Esophagus squamous epithelium (tissue), 5 donors: ENCODE measurements around the gene NRXN2. TPM values are rescaled to one million over a fixed set of nuclear protein-coding genes. Genes with fewer than 3 reads are reported as not detected.
"Not testable (repeated sequence)": the region's sequence is repeated elsewhere in the genome, so short reads cannot be mapped to it uniquely, and the experiment has no call there.

ENCODE experiments used
- DNase-seq: peaks from one replicate; lab custom pipeline; 2025; lab: John Stamatoyannopoulos, UW
- H3K27ac ChIP-seq, 4 donors: fragments of 200-600 bp; sonication (generic); one replicate each; pipeline ENCODE4 v1.5.1; 2016 to 2019; ENCODE audit warnings: mild to moderate bottlenecking in 1 of 4
- H3K27me3 ChIP-seq, 4 donors: fragments of 200-600 bp; sonication (generic); 1 replicate in 3 of 4; 2 replicates in 1 of 4; pipeline versions ENCODE4 v1.5.1 to v1.6.0; 2017 to 2021; ENCODE audit warnings: antibody characterized with exemption in 1 of 4
- H3K36me3 ChIP-seq, 3 donors: fragments of 200-600 bp; sonication (generic); one replicate each; pipeline ENCODE4 v1.5.1; 2016 to 2019
- H3K4me1 ChIP-seq, 3 donors: fragments of 200-600 bp; sonication (generic); one replicate each; pipeline ENCODE4 v1.5.1; 2017 to 2019
- H3K4me3 ChIP-seq, 4 donors: fragments of 200-600 bp; sonication (generic); 1 replicate in 3 of 4; 2 replicates in 1 of 4; pipeline ENCODE4 v1.5.1; 2016 to 2019; ENCODE audit warnings: mild to moderate bottlenecking in 2 of 4, moderate library complexity in 1 of 4
- H3K9me3 ChIP-seq, 3 donors: fragments of 200-600 bp; sonication (generic); one replicate each; pipeline ENCODE4 v1.5.1; 2016 to 2019
- POLR2A ChIP-seq, 4 donors: fragments of 450-650 bp; IDR thresholded peaks; one replicate each; pipeline ENCODE4 v1.6.1; 2017; ENCODE audit warnings: antibody characterized with exemption in 4 of 4, mild to moderate bottlenecking in 4 of 4, moderate library complexity in 3 of 4
- WGBS, 2 donors: methylation state at CpG; one replicate each; pipeline ENCODE4 v1.1.5; 2018; 5-methylcytosine and 5-hydroxymethylcytosine counted together
- intact Hi-C: fragments of 100-400 bp; cut with DNase I; formaldehyde crosslinking; loops from one replicate; pipeline ENCODE4 v1.15.0; 2022
- total RNA-seq, 4 donors: library from RNA; depleted of rRNA; stranded (reverse); fragments of >200 nt; gene quantifications; one replicate each; pipeline ENCODE4 v1.1.0, GENCODE V29; 2016
- TF ChIP-seq, protein P1 (sequence below), 6 experiments: fragments of 450-650 bp in 4 of 6; fragments of 200-600 bp in 2 of 6; sonication (generic) in 2 of 6; IDR thresholded peaks; one replicate each; pipeline ENCODE4 v1.5.1; 2016 to 2019; ENCODE audit warnings: antibody characterized with exemption in 6 of 6, mild to moderate bottlenecking in 4 of 6, moderate library complexity in 4 of 6
- donor health status: DM: yes; HTN: yes; CAD: no.

NRXN2 gene
- total RNA-seq, 4 donors from 2014 or later = 0.38 TPM; not detected in 3

DNA sequence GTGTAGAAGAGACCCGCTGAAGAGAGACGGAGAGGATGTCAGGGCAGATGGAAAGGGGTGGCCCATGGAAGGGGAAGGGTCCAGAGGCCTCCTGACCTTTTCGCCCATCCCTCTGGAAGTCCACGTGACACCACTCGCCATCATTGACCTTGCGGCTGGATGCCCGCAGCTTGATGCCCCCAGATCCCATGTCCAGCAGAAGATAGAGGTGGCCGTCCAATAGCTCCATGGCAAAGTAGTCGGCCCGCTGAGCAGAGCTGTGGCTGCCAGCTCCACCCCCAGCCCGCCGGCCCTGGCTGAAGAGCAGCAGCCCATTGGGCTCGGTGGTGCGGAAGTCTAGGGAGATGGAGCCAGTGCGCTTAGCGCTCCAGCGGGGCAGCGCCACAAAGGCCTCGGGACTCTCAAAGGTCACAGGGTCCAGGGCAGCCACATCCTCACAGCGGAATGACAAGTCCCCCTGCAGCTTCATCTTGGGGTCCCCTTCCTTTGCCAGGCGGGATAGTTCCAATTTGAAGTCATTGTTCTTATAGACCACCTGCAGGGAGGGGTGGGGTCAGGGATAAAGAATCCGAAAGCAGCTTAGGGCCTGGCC lies 55.7 kb downstream of the NRXN2 start:
- Histone ChIP-seq H3K4me3 (no peak overlapping the region), H3K9me3 (no peaks in the 10 kb centered on the region), H3K36me3 (no peaks in the 10 kb centered on the region), H3K27ac (no peak overlapping the region), H3K4me1 (no peaks in the 10 kb centered on the region), H3K27me3 (peaks cover 0 to 54% (median 0%) of the 10 kb centered on the region in 4 donors)
- intact Hi-C loops = no loop called here
- no peak for DNase-seq
- WGBS, 2 donors = 84 to 88% methylated on average over 7 to 10 of the region's 22 CpGs
- TF ChIP-seq, protein P1, sequence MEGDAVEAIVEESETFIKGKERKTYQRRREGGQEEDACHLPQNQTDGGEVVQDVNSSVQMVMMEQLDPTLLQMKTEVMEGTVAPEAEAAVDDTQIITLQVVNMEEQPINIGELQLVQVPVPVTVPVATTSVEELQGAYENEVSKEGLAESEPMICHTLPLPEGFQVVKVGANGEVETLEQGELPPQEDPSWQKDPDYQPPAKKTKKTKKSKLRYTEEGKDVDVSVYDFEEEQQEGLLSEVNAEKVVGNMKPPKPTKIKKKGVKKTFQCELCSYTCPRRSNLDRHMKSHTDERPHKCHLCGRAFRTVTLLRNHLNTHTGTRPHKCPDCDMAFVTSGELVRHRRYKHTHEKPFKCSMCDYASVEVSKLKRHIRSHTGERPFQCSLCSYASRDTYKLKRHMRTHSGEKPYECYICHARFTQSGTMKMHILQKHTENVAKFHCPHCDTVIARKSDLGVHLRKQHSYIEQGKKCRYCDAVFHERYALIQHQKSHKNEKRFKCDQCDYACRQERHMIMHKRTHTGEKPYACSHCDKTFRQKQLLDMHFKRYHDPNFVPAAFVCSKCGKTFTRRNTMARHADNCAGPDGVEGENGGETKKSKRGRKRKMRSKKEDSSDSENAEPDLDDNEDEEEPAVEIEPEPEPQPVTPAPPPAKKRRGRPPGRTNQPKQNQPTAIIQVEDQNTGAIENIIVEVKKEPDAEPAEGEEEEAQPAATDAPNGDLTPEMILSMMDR (IDR thresholded peaks at IDR 0.05) = no peak
- no peak for TF ChIP-seq POLR2A (IDR thresholded peaks at IDR 0.05)

DNA sequence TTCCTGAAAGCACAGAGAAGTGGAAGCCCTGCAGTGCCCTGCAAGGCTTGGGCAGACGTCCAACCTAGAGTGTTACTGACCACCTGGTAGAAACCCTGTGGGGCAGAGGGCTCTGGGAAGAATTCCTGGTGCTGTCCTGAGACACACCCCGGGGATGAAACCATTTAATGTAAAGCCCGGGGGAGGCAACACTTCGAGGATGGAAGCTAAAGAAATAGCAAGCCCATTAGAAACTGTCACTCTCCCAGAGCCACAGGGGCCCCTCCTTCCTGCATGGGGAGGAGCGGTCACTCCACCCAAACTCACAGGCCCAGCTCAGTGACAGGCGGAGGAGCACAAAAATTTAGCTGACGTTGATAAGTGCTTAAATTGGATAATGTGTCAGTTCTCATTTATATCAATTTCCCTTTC lies 57.6 kb downstream of the NRXN2 start:
- H3K36me3 ChIP-seq = no peaks in the 10 kb centered on the region
- H3K27me3 ChIP-seq = peaks cover 0 to 44% (median 0%) of the 10 kb centered on the region in 4 donors
- no peak overlapping the region for H3K27ac ChIP-seq
- TF ChIP-seq, protein P1 (IDR thresholded peaks at IDR 0.05) = no peak
- TF ChIP-seq POLR2A (IDR thresholded peaks at IDR 0.05) = no peak
- intact Hi-C loops = no loop called here
- no peak for DNase-seq
- H3K9me3 ChIP-seq = no peaks in the 10 kb centered on the region
- WGBS, 2 donors = 37 to 52% methylated on average over 5 to 6 of the region's 7 CpGs
- peaks cover 0 to 8% (median 0%) of the 10 kb centered on the region in 3 donors for H3K4me1 ChIP-seq
- no peak overlapping the region for H3K4me3 ChIP-seq

DNA sequence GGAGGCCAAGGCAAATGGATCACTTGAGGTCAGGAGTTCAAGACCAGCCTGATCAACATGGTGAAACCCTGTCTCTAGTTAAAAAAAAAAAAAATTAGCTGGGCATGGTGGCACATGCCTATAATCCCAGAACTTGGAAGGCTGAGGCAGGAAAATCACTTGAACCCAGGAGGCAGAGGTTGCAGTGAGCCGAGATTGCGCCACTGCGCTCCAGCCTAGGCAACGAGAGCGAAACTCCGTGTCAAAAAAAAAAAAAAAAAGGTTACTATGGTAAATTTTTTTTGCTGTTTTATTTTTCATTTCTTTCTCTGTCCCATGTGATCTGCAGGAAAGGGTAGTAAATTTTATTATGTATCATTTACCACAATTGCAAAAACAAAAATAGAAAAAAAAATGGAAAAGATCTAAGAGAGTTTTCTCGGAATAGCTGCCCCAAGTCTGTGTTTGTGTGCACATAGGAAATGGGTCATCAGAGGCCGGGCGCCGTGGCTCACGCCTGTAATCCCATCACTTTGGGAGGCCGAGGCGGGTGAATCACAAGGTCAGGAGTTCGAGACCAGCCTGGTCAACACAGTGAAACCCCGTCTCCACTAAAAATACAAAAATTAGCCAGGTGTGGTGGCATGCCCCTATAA lies 58.6 kb downstream of the NRXN2 start:
- H3K9me3 ChIP-seq, H3K4me3 ChIP-seq, intact Hi-C loops, H3K36me3 ChIP-seq, DNase-seq, H3K27ac ChIP-seq: not testable (repeated sequence)
- peaks cover 0 to 14% (median 3%) of the 10 kb centered on the region in 3 donors for H3K4me1 ChIP-seq
- 61 to 68% methylated on average over 15 of the region's 15 CpGs for WGBS, 2 donors
- H3K27me3 ChIP-seq = peaks cover 0 to 34% (median 0%) of the 10 kb centered on the region in 4 donors

DNA sequence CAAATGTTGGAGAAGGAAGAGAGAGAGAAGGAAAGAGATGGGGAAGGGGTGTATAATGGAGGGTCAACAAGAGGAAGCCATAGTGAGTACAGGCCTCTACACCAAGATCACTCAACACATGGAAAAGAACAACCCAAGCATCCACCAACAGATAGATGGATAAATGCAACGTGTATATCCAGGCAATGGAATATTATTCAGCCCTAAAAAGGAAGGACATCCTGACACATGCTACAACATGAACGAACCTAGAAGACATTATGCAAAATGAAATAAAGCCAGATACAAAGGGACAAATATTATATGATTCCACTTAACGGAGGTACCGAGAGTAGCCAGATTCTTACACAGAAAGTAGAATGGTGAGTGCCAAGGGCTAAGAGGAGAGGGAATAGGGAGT lies 59.3 kb downstream of the NRXN2 start:
- 91 to 93% methylated on average over 4 of the region's 4 CpGs for WGBS, 2 donors
- TF ChIP-seq, protein P1 (IDR thresholded peaks at IDR 0.05) = no peak
- no peak for TF ChIP-seq POLR2A (IDR thresholded peaks at IDR 0.05)

DNA sequence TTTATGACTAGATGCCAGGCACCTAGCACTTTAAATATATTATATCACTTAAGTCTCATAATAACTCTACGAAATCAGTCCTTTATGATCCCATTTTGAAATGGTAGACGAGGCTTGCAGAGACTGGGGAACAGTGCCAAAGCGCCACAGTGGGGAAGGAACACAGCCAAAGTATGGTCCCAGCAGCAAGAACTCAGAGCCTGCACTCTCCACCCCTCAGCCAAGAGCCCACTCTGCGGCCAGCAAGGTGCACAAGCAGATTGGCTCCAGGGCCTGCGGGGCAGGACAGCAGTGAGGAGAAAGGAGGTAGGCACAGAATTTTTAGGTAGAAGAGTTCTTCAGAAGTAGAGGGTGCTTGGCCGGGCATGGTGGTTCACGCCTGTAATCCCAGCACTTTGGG lies 61.4 kb downstream of the NRXN2 start:
- TF ChIP-seq POLR2A (IDR thresholded peaks at IDR 0.05) = no peak
- TF ChIP-seq, protein P1 (IDR thresholded peaks at IDR 0.05) = no peak
- no peaks in the 10 kb centered on the region for H3K36me3 ChIP-seq
- DNase-seq = no peak
- H3K9me3 ChIP-seq = no peaks in the 10 kb centered on the region
- intact Hi-C loops = no loop called here
- no peak overlapping the region for H3K4me3 ChIP-seq
- peak overlapping the region in 1 of 4 donors; percentile 21 for H3K27ac ChIP-seq
- peaks cover 0 to 17% (median 4%) of the 10 kb centered on the region in 3 donors for H3K4me1 ChIP-seq
- 76 to 81% methylated on average over 6 to 7 of the region's 7 CpGs for WGBS, 2 donors
- peaks cover 0 to 8% (median 0%) of the 10 kb centered on the region in 4 donors for H3K27me3 ChIP-seq

More for the DNA sequence above, 59.3 kb downstream of the NRXN2 start:
- Histone ChIP-seq H3K27me3 (peaks cover 0 to 27% (median 0%) of the 10 kb centered on the region in 4 donors), H3K4me1 (peaks cover 0 to 17% (median 4%) of the 10 kb centered on the region in 3 donors), H3K27ac (no peak overlapping the region), H3K36me3 (no peaks in the 10 kb centered on the region), H3K4me3 (no peak overlapping the region), H3K9me3 (no peaks in the 10 kb centered on the region)
- no peak for DNase-seq
- intact Hi-C loops = no loop called here
